DOHH2 (cell line): ENCODE data around the gene SH2D7.

Experiments
- EZH2phosphoT487 ChIP-seq: fragments of 200-600 bp; sonication (generic); IDR thresholded peaks from 2 replicates; pipeline ENCODE4 v1.6.1; 2017; ENCODE audit warnings: borderline replicate concordance, mild to moderate bottlenecking, antibody characterized with exemption, low read length, moderate library complexity, mixed read lengths
- TF ChIP-seq, protein P1 (sequence below): fragments of 200-600 bp; sonication (generic); IDR thresholded peaks from one replicate; pipeline ENCODE4 v1.5.1; 2014; ENCODE audit warnings: antibody characterized with exemption, mild to moderate bottlenecking, low read depth, low read length; ENCODE audit not compliant: poor library complexity, severe bottlenecking

GRCh38 chr15:78102741-78103140 is 10.4 kb downstream of the SH2D7 start:
- TF ChIP-seq, protein P1, sequence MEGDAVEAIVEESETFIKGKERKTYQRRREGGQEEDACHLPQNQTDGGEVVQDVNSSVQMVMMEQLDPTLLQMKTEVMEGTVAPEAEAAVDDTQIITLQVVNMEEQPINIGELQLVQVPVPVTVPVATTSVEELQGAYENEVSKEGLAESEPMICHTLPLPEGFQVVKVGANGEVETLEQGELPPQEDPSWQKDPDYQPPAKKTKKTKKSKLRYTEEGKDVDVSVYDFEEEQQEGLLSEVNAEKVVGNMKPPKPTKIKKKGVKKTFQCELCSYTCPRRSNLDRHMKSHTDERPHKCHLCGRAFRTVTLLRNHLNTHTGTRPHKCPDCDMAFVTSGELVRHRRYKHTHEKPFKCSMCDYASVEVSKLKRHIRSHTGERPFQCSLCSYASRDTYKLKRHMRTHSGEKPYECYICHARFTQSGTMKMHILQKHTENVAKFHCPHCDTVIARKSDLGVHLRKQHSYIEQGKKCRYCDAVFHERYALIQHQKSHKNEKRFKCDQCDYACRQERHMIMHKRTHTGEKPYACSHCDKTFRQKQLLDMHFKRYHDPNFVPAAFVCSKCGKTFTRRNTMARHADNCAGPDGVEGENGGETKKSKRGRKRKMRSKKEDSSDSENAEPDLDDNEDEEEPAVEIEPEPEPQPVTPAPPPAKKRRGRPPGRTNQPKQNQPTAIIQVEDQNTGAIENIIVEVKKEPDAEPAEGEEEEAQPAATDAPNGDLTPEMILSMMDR: no peak
- no peak for TF ChIP-seq EZH2phosphoT487
